ENCODE results near the gene TMEM221.

TMEM221 gene

DNA sequence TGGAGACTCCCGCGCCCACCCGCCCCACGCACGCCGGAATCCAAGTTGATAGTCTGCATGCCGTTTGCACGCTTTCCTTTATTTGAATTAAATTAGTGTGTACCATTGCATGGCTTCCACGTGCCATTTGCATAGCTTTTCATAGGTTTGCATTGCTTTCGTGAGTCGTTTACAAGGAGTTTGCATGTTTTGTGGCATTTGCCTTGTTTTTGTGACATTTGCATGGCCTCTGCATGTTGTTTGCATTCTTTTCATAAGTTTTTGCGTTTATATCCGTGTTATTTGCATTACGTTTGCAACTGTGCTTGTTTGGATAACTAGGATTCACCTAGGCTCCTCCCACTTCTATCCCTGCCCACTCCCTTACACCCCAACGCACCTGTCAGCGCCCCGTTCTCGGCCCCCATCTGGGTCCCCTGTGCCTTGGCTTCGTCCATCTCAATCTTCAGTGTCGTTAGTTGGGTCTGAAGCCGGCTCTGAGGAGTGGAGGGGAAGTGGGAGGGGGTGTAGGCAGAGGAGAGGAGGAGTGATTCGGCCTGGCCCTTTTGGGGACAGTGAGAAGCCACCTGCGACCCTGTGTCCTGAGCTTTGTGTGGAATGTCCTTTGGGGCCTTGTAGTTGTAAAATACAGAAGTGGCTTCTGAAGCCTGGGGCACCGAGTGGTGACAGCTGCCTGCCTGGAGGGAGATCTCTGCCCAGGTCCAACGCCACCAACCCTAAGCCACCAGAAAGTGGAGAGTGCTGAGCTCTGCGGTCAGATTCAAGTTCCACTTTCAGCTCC lies 56.9 kb downstream of the TMEM221 start:
- TF ChIP-seq YY1 (IDR thresholded peaks at IDR 0.05; ENCODE audit: insufficient read depth, insufficient read length): no peak
- TF ChIP-seq SUZ12 (IDR thresholded peaks at IDR 0.05; ENCODE audit: extremely low read depth, insufficient read depth, insufficient read length): no peak
- no peak for TF ChIP-seq ZNF274 (IDR thresholded peaks at IDR 0.05; ENCODE audit: low read depth, low read length)
- Histone ChIP-seq H3K27me3 (ENCODE audit: insufficient read depth, insufficient read length) (peaks cover 14% of the 10 kb centered on the region), H3K9me3 (ENCODE audit: insufficient read depth, low read length) (peaks cover 8% of the 10 kb centered on the region; the same call in 1 of the 2 replicates), H3K36me3 (ENCODE audit: insufficient read depth, insufficient read length, low read length) (peaks cover 12% of the 10 kb centered on the region), H3K4me3 (ENCODE audit: insufficient read length, low read depth) (peak overlapping the region; percentile 3), H3K9ac (ENCODE audit: insufficient read length, low read depth) (peak overlapping the region; percentile 65), H3K4me1 (ENCODE audit: insufficient read depth, insufficient read length) (peaks cover 7% of the 10 kb centered on the region)
- DNase-seq (ENCODE audit: low read depth, low spot score): no peak

DNA sequence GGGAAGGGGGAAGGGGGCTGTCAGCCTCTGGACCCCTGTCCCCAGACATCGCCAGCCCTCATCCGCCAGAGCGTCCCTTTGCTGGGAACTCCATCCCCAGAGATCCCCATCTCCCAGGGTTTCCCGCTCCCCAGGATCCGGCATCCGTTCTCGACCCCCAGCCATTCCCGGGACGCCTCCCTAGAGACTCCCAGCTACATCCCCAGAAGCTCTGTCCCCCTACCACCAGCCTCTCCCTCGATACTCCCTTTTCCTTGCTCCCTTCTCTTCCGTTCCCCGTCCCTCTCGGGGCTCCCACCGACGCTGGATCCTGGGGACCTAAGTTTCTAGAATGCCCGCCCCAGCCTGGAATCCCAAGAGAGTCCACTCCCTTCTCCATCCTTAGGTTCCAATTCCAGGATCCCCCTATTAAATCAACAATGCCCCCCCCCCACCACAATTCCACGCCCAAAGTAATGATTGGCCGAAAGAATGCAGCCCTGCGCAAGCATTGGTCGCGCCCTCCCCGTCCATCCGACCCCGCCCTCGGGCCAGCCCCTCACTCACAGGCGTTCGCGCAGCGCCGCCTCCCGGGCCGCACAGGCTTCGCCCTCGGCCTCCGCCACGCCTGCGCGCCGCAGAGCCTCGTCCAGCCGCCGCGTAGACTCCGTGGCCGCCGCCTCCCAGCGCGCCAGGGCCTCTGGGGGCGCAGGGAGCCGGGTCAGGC lies 57.6 kb downstream of the TMEM221 start:
- H3K9ac ChIP-seq (ENCODE audit: insufficient read length, low read depth): peak overlapping the region; percentile 81
- DNase-seq (ENCODE audit: low read depth, low spot score): peak; percentile 93

GRCh38 chr19:17389957-17390664 lies 58.4 kb downstream of the TMEM221 start:
- Histone ChIP-seq H3K36me3 (ENCODE audit: insufficient read depth, insufficient read length, low read length) (peaks cover 12% of the 10 kb centered on the region), H3K9ac (ENCODE audit: insufficient read length, low read depth) (peak overlapping the region; percentile 81), H3K27me3 (ENCODE audit: insufficient read depth, insufficient read length) (peaks cover 14% of the 10 kb centered on the region), H3K4me1 (ENCODE audit: insufficient read depth, insufficient read length) (peaks cover 9% of the 10 kb centered on the region), H3K9me3 (ENCODE audit: insufficient read depth, low read length) (peaks cover 8% of the 10 kb centered on the region; the same call in 1 of the 2 replicates), H3K4me3 (ENCODE audit: insufficient read length, low read depth) (peak overlapping the region; percentile 68)
- TF ChIP-seq ZNF274 (IDR thresholded peaks at IDR 0.05; ENCODE audit: low read depth, low read length): no peak
- no peak for TF ChIP-seq SUZ12 (IDR thresholded peaks at IDR 0.05; ENCODE audit: extremely low read depth, insufficient read depth, insufficient read length)
- no peak for TF ChIP-seq YY1 (IDR thresholded peaks at IDR 0.05; ENCODE audit: insufficient read depth, insufficient read length)
- no peak for DNase-seq (ENCODE audit: low read depth, low spot score)

More for the DNA sequence above, 57.6 kb downstream of the TMEM221 start:
- Histone ChIP-seq H3K9me3 (ENCODE audit: insufficient read depth, low read length) (peaks cover 8% of the 10 kb centered on the region; the same call in 1 of the 2 replicates), H3K27me3 (ENCODE audit: insufficient read depth, insufficient read length) (peaks cover 14% of the 10 kb centered on the region), H3K4me3 (ENCODE audit: insufficient read length, low read depth) (peak overlapping the region; percentile 68), H3K36me3 (ENCODE audit: insufficient read depth, insufficient read length, low read length) (peaks cover 12% of the 10 kb centered on the region), H3K4me1 (ENCODE audit: insufficient read depth, insufficient read length) (peaks cover 9% of the 10 kb centered on the region)
- TF ChIP-seq ZNF274 (IDR thresholded peaks at IDR 0.05; ENCODE audit: low read depth, low read length): no peak
- TF ChIP-seq SUZ12 (IDR thresholded peaks at IDR 0.05; ENCODE audit: extremely low read depth, insufficient read depth, insufficient read length): no peak
- TF ChIP-seq YY1 (IDR thresholded peaks at IDR 0.05; ENCODE audit: insufficient read depth, insufficient read length): no peak

DNA sequence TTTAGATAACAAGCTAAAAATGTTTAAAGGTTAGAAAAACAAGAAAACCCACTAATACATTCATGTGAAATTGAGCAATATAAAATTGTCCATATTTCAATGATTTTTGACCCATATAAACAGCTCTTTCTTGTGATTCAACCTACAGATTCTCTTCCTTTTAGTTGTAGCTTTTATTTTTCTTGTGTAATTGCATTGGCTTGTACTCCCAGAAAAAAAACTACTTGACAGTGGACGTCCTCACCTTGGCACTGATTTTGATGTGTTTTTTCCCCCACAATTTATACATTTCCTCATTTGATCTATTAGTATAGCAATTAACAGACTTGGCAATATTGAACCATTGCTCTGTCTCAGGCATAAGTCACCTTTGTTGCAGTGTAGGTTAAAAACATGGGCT lies 59.2 kb downstream of the TMEM221 start:
- TF ChIP-seq SUZ12 (IDR thresholded peaks at IDR 0.05; ENCODE audit: extremely low read depth, insufficient read depth, insufficient read length) (no peak), ZNF274 (IDR thresholded peaks at IDR 0.05; ENCODE audit: low read depth, low read length) (no peak), YY1 (IDR thresholded peaks at IDR 0.05; ENCODE audit: insufficient read depth, insufficient read length) (no peak)
- peaks cover 11% of the 10 kb centered on the region for H3K4me1 ChIP-seq (ENCODE audit: insufficient read depth, insufficient read length)
- DNase-seq (ENCODE audit: low read depth, low spot score): no peak
- no peak overlapping the region for H3K9ac ChIP-seq (ENCODE audit: insufficient read length, low read depth)
- H3K4me3 ChIP-seq (ENCODE audit: insufficient read length, low read depth): no peak overlapping the region
- peaks cover 8% of the 10 kb centered on the region; the same call in 1 of the 2 replicates for H3K9me3 ChIP-seq (ENCODE audit: insufficient read depth, low read length)
- H3K36me3 ChIP-seq (ENCODE audit: insufficient read depth, insufficient read length, low read length): peaks cover 9% of the 10 kb centered on the region
- peaks cover 14% of the 10 kb centered on the region for H3K27me3 ChIP-seq (ENCODE audit: insufficient read depth, insufficient read length)

DNA sequence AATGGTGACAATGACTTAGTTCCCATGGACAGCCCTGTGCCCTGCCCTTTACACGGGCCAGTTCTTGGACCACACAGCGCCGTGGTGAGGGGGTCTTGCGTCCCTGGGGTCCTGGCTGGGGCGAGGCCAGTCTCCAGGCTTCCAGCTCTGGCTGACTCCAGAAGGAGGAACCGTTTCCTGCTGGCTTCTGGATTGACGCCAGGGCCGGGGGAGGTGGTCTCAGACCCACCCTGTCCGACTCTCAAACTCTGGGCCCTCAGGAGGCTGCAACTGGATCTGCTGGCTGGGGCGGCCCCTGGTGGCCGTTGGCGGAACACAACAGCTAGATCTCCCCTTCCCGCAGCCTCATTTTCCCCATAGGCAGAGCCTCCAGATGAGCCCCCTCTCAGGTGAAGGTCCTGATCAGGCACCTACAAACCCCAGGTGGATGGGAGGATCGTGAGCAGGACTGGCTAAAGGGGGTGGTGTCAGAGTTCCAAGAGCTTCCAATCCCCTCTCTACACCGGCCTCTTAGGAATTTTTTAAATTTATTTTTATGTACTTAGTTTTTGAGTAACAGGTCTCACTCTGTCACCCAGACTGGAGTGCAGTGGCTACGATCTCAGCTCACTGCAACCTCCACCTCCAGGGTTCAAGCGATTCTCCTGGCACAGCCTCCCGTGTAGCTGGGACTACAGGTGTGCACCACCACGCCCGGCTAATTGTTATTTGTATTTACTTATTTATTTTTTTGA lies 62.4 kb downstream of the TMEM221 start:
- H3K9me3 ChIP-seq (ENCODE audit: insufficient read depth, low read length): peaks cover 9% of the 10 kb centered on the region; the same call in 1 of the 2 replicates
- peaks cover 14% of the 10 kb centered on the region for H3K27me3 ChIP-seq (ENCODE audit: insufficient read depth, insufficient read length)
- DNase-seq (ENCODE audit: low read depth, low spot score): no peak
- peaks cover 9% of the 10 kb centered on the region for H3K4me1 ChIP-seq (ENCODE audit: insufficient read depth, insufficient read length)
- TF ChIP-seq YY1 (IDR thresholded peaks at IDR 0.05; ENCODE audit: insufficient read depth, insufficient read length): no peak
- no peak for TF ChIP-seq ZNF274 (IDR thresholded peaks at IDR 0.05; ENCODE audit: low read depth, low read length)
- no peak for TF ChIP-seq SUZ12 (IDR thresholded peaks at IDR 0.05; ENCODE audit: extremely low read depth, insufficient read depth, insufficient read length)
- no peak overlapping the region for H3K4me3 ChIP-seq (ENCODE audit: insufficient read length, low read depth)
- H3K9ac ChIP-seq (ENCODE audit: insufficient read length, low read depth): peak overlapping the region; percentile 8
- no peaks in the 10 kb centered on the region for H3K36me3 ChIP-seq (ENCODE audit: insufficient read depth, insufficient read length, low read length)
